ENCODE data around the gene OCA2. TPM values are rescaled to one million over a fixed set of nuclear protein-coding genes. Genes with fewer than 3 reads are reported as not detected.

The OCA2 gene
- total RNA-seq, 1 donor from 2014 or later = 0.26 TPM

DNA sequence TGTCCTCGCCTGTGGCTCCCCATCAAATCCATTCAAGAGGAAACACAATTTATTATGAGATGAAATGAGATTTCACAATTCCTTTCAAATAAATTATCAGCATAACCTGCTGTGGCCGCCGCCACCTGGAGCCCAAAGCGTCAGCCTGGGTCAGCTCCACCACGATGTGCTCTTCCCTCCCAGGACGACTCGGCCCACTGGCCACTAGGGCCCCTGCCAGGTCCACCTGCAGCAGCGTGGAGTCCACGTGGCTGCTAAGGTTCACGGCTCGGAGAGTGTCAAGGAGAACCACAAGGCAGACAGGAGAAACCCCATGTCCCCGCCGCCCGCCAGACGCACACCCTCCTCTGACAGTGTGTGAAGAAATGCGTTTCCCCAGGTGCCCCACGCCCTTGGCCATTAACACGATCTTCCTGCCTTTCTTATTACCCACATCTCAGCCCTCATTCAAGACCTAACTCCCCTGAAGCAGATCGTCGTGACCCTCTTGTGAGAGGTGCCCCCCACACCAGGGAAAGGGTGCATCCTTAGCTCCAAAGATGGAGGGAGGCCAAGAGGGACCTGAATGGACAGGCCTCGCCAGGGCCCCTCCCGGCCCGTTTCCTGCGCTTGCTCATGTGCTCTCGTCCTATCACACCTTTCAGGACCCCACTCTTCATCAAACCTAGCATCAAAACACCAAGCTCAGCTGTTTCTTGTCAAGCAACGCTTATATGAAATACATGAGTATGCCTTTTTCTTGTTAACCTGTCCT is 80.6 kb downstream of the OCA2 start:
- Histone ChIP-seq H3K4me3 (ENCODE audit: low read depth, low read length) (no peak overlapping the region), H3K36me3 (ENCODE audit: control insufficient read depth, insufficient read depth, low read length) (no peaks in the 10 kb centered on the region), H3K27me3 (ENCODE audit: control insufficient read depth, insufficient read depth, low read length) (no peaks in the 10 kb centered on the region)
- DNase-seq (ENCODE audit: low read depth) (no peak), FAIRE-seq (peak; percentile 43)
- no peak for TF ChIP-seq CTCF (IDR thresholded peaks at IDR 0.05; ENCODE audit: insufficient read depth, low read length, severe bottlenecking)

DNA sequence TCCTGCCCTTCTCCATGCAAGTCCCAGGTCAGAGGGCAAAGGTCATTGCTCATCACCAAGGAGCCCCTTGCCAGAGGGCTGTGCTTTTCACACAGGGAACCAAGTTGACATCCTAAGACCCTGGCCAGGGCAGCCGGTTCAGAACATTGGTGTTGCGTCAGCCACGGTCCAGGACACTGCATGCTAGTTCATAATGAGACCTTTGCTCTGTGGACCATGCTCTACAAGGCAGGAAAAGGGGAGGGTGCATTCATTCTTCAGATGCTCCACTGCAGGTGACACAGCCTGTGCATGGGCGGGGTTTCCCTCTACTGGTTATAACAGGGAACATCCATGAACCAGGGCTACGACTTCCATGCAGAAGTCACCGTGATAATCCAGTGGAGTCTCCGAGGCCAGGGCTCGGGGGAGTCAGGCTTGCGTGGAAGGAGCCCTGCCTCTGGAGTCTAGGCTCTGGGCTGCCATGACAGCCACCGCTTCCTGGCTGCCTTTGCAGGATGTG is 81.6 kb downstream of the OCA2 start:
- DNase-seq (ENCODE audit: low read depth) (peak; percentile 1), FAIRE-seq (no peak)
- Histone ChIP-seq H3K36me3 (ENCODE audit: control insufficient read depth, insufficient read depth, low read length) (no peaks in the 10 kb centered on the region), H3K4me3 (ENCODE audit: low read depth, low read length) (no peak overlapping the region), H3K27me3 (ENCODE audit: control insufficient read depth, insufficient read depth, low read length) (no peaks in the 10 kb centered on the region)
- TF ChIP-seq CTCF (IDR thresholded peaks at IDR 0.05; ENCODE audit: insufficient read depth, low read length, severe bottlenecking) = no peak

DNA sequence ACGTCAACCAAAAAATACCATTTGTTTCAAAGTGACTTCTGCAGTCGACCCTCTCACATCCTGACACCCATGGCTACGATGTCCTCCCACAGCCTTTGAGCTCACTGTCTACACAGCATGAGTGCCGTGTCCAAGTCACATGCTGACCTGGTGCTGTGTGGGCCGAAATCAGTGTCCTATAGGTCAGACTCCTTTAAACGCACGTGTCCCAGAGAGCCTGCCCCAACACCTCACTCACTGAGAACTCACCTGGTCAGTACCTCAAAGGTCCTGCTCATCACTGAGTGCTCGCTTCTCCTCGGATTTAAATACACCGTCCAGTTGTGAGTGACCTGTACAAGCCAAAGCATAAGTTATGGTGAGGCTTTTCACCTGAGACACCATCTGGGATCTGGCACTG is 83.3 kb downstream of the OCA2 start:
- no peak overlapping the region for H3K4me3 ChIP-seq (ENCODE audit: low read depth, low read length)
- no peaks in the 10 kb centered on the region for H3K27me3 ChIP-seq (ENCODE audit: control insufficient read depth, insufficient read depth, low read length)
- TF ChIP-seq CTCF (IDR thresholded peaks at IDR 0.05; ENCODE audit: insufficient read depth, low read length, severe bottlenecking) = no peak
- FAIRE-seq (no peak), DNase-seq (ENCODE audit: low read depth) (no peak)
- no peaks in the 10 kb centered on the region for H3K36me3 ChIP-seq (ENCODE audit: control insufficient read depth, insufficient read depth, low read length)

GRCh38 chr15:28014623-28015200 is 84.4 kb downstream of the OCA2 start:
- FAIRE-seq = peak; percentile 60

DNA sequence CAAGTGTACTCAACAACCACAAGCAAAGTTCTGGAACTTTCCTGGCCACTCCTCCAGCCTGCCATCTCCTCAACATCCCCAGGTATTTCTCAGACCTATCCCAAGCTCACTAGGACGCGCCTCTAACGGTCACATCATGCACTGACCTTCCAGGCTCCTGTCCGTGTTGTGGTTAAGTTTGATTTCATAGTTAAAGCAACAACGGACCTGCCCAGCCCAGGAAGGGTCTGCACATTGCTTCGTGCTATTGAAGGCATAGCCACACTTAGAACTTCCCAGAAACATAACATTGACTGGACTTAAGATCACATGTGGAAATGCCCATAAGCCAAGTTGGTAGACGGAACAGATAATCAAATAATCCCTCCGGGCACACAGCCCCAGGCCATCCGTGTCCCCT is 85.1 kb downstream of the OCA2 start:
- no peaks in the 10 kb centered on the region for H3K36me3 ChIP-seq (ENCODE audit: control insufficient read depth, insufficient read depth, low read length)
- no peak for FAIRE-seq
- DNase-seq (ENCODE audit: low read depth) = no peak
- no peaks in the 10 kb centered on the region for H3K27me3 ChIP-seq (ENCODE audit: control insufficient read depth, insufficient read depth, low read length)
- no peak overlapping the region for H3K4me3 ChIP-seq (ENCODE audit: low read depth, low read length)
- no peak for TF ChIP-seq CTCF (IDR thresholded peaks at IDR 0.05; ENCODE audit: insufficient read depth, low read length, severe bottlenecking)

More at GRCh38 chr15:28014623-28015200, 84.4 kb downstream of the OCA2 start:
- TF ChIP-seq CTCF (IDR thresholded peaks at IDR 0.05; ENCODE audit: insufficient read depth, low read length, severe bottlenecking) = no peak
- Histone ChIP-seq H3K4me3 (ENCODE audit: low read depth, low read length) (no peak overlapping the region), H3K27me3 (ENCODE audit: control insufficient read depth, insufficient read depth, low read length) (no peaks in the 10 kb centered on the region), H3K36me3 (ENCODE audit: control insufficient read depth, insufficient read depth, low read length) (no peaks in the 10 kb centered on the region)
- DNase-seq (ENCODE audit: low read depth) = no peak
